ENCODE data around the gene TTLL1.

TTLL1 gene

DNA sequence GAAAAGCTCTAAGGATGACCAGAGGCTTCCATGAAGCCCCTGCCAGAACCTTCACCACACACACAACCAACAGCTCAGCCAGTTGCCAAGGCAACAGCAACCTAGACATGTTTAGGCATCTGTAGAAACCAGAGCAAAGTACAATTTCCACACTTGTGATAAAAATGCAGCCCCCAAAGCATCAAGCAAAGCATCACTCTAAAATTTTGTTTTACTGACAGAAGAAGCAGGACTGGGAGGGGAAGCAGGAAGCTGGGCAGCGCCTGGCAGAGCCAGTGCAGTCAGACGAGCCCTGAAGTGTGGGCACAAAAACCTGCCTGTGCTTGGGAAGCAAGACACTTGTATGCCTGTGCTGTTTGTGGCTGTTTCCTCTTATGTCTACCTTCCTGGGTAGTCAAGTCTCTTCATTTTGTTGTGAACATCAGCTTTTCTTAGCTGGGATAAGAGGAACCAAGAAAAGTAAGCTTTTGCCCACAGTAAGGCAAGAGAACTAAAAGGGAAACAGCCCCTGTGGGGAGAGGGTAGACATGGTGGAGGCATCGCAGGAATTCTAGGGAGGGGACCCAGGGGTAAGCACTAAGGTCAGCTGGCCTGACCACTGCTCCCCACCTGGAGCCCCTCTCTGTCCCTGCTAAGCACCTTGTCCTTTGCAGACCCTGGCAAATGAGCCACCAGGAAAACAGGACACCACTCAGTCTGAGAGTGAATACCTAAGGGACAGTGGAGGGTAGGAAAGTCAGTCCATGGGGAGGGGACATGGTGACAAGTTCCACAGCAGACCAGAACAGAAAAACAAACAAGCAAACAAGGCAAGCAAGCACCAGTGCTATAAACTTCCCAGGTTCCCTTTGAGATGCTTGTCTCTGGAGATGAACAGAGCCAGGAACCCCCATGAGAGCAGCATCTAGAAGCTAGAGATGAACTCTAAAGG lies 87.7 kb downstream of the TTLL1 start:
- Histone ChIP-seq H3K27ac (ENCODE audit: low read length) (no peak overlapping the region), H2AFZ (ENCODE audit: low read depth, low read length) (no peak overlapping the region), H3K79me2 (ENCODE audit: insufficient read depth, low read length) (peaks cover 96% of the 10 kb centered on the region), H4K20me1 (ENCODE audit: insufficient read depth, low read length) (peaks cover 82% of the 10 kb centered on the region), H3K4me1 (ENCODE audit: insufficient read depth, low read length) (no peaks in the 10 kb centered on the region; the same call in 1 of the 2 replicates), H3K4me3 (ENCODE audit: low read depth in 1 of 2, low read length in 2 of 2) (no peak overlapping the region), H3K4me2 (ENCODE audit: insufficient read depth, low read length) (no peak overlapping the region), H3K27me3 (ENCODE audit: insufficient read depth, low read length, poor library complexity) (no peaks in the 10 kb centered on the region), H3K36me3 (ENCODE audit: insufficient read depth, low read length) (no peaks in the 10 kb centered on the region), H3K9me3 (ENCODE audit: insufficient read depth, low read length, severe bottlenecking) (no peaks in the 10 kb centered on the region), H3K9ac (ENCODE audit: low read depth, low read length) (no peak overlapping the region)
- ATAC-seq (ENCODE audit: insufficient read depth, low read depth) (peak; percentile 40; the same call in 1 of the 3 replicates), DNase-seq (peak; percentile 23)
- TF ChIP-seq, protein P1, sequence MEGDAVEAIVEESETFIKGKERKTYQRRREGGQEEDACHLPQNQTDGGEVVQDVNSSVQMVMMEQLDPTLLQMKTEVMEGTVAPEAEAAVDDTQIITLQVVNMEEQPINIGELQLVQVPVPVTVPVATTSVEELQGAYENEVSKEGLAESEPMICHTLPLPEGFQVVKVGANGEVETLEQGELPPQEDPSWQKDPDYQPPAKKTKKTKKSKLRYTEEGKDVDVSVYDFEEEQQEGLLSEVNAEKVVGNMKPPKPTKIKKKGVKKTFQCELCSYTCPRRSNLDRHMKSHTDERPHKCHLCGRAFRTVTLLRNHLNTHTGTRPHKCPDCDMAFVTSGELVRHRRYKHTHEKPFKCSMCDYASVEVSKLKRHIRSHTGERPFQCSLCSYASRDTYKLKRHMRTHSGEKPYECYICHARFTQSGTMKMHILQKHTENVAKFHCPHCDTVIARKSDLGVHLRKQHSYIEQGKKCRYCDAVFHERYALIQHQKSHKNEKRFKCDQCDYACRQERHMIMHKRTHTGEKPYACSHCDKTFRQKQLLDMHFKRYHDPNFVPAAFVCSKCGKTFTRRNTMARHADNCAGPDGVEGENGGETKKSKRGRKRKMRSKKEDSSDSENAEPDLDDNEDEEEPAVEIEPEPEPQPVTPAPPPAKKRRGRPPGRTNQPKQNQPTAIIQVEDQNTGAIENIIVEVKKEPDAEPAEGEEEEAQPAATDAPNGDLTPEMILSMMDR (IDR thresholded peaks at IDR 0.05; ENCODE audit: borderline replicate concordance, extremely low read depth, low read length, poor library complexity, severe bottlenecking), result no peak
- TF ChIP-seq EZH2 (IDR thresholded peaks at IDR 0.05; ENCODE audit: borderline replicate concordance, low read depth, low read length, severe bottlenecking), result no peak

DNA sequence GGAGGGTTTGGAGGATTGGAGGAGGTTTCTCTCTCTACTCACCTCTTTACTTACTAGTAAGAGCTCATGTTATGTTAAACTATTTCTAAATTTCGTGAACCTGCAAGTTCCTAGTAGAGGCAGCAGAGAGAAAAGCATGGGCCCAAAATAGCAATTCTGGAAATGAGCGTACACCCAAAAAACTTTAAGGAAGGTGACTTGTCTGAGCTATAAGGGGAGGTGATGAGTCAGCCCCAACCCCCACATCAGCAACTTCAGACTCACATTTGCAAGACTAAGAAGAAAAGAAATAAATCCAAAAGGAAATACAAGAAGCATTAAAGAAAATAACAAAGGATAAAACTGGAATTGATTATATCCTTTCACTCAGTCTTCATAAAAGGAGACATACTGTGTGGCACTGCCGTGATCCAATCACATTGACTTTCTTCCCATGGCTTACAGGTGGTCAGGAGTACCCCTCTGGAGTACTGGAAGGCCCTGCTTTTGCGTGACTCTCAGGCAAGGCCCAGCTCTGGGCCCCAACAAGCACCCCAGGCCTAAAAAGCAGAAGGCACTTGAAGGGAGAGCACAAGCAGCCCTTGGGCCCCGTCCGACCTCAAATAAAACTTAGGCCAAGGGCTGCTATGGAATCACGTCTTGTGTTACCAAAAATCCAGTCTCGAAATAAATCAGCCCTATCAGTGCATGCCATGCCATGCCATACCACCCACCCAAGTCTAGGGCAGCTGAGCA lies 88.6 kb downstream of the TTLL1 start:
- Histone ChIP-seq H3K4me1 (ENCODE audit: insufficient read depth, low read length) (no peaks in the 10 kb centered on the region; the same call in 1 of the 2 replicates), H3K79me2 (ENCODE audit: insufficient read depth, low read length) (peaks cover 94% of the 10 kb centered on the region), H3K4me2 (ENCODE audit: insufficient read depth, low read length) (no peak overlapping the region), H3K27ac (ENCODE audit: low read length) (no peak overlapping the region), H3K9ac (ENCODE audit: low read depth, low read length) (no peak overlapping the region), H3K9me3 (ENCODE audit: insufficient read depth, low read length, severe bottlenecking) (no peaks in the 10 kb centered on the region), H3K27me3 (ENCODE audit: insufficient read depth, low read length, poor library complexity) (no peaks in the 10 kb centered on the region), H3K36me3 (ENCODE audit: insufficient read depth, low read length) (no peaks in the 10 kb centered on the region), H3K4me3 (ENCODE audit: low read depth in 1 of 2, low read length in 2 of 2) (no peak overlapping the region), H4K20me1 (ENCODE audit: insufficient read depth, low read length) (peaks cover 76% of the 10 kb centered on the region), H2AFZ (ENCODE audit: low read depth, low read length) (no peak overlapping the region)
- ATAC-seq (ENCODE audit: insufficient read depth, low read depth), result no peak
- TF ChIP-seq EZH2 (IDR thresholded peaks at IDR 0.05; ENCODE audit: borderline replicate concordance, low read depth, low read length, severe bottlenecking), result no peak
- TF ChIP-seq, protein P1 (IDR thresholded peaks at IDR 0.05; ENCODE audit: borderline replicate concordance, extremely low read depth, low read length, poor library complexity, severe bottlenecking), result no peak
- DNase-seq, result no peak

DNA sequence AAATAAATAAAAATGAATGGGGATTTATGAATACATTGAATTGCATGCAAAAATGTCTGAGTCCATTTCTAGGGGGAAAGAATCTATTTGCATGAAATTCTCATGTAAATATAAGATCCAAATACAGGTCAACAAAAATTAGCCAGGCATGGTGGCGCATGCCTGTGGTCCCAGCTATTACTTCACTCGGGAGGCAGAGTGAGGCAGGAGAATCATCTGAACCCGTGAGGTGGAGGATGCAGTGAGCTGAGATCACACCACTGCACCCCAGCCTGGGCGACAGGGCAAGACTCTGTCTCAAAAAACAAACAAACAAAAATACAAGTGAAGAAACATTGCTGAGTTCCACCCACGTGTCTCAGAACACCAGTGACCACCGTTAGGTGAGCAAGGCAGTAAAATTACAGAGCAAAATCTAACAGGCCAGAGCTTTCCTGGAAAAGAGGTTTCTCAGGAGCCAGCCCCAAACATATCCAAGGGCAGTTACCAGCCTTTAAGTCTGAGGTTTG lies 91.6 kb downstream of the TTLL1 start:
- Histone ChIP-seq H3K4me1 (ENCODE audit: insufficient read depth, low read length) (no peaks in the 10 kb centered on the region; the same call in 1 of the 2 replicates), H2AFZ (ENCODE audit: low read depth, low read length) (no peak overlapping the region), H3K27ac (ENCODE audit: low read length) (0 out of 2 replicates have a peak overlapping the region, but pooled peaks have one; percentile 11), H3K27me3 (ENCODE audit: insufficient read depth, low read length, poor library complexity) (no peaks in the 10 kb centered on the region), H4K20me1 (ENCODE audit: insufficient read depth, low read length) (peaks cover 77% of the 10 kb centered on the region), H3K4me2 (ENCODE audit: insufficient read depth, low read length) (no peak overlapping the region), H3K9me3 (ENCODE audit: insufficient read depth, low read length, severe bottlenecking) (no peaks in the 10 kb centered on the region), H3K9ac (ENCODE audit: low read depth, low read length) (no peak overlapping the region), H3K36me3 (ENCODE audit: insufficient read depth, low read length) (peaks cover 15% of the 10 kb centered on the region), H3K4me3 (ENCODE audit: low read depth in 1 of 2, low read length in 2 of 2) (no peak overlapping the region), H3K79me2 (ENCODE audit: insufficient read depth, low read length) (peaks cover 96% of the 10 kb centered on the region)
- no peak for DNase-seq
- no peak for ATAC-seq (ENCODE audit: insufficient read depth, low read depth)
- TF ChIP-seq, protein P1 (IDR thresholded peaks at IDR 0.05; ENCODE audit: borderline replicate concordance, extremely low read depth, low read length, poor library complexity, severe bottlenecking), result no peak
